MV-4-11 (cell line): ENCODE measurements around the gene SLC38A11.
"Not testable (repeated sequence)": the region's sequence is repeated elsewhere in the genome, so short reads cannot be mapped to it uniquely, and the experiment has no call there.

Source experiments
- DNase-seq: peaks from one replicate; lab custom pipeline; 2025; lab: John Stamatoyannopoulos, UW

The SLC38A11 gene

GRCh38 chr2:164877927-164878326 is 77.4 kb downstream of the SLC38A11 start:
- no peak for DNase-seq

GRCh38 chr2:164877169-164877568 is 78.2 kb downstream of the SLC38A11 start:
- peak; percentile 42 for DNase-seq

GRCh38 chr2:164875334-164876205 is 79.8 kb downstream of the SLC38A11 start:
- DNase-seq, result no peak

GRCh38 chr2:164873210-164873908 is 82.0 kb downstream of the SLC38A11 start:
- DNase-seq, result no peak

GRCh38 chr2:164871404-164871803 is 83.9 kb downstream of the SLC38A11 start:
- DNase-seq, result no peak

GRCh38 chr2:164869420-164869772 is 85.9 kb downstream of the SLC38A11 start:
- DNase-seq, result no peak

GRCh38 chr2:164868563-164869419 is 86.5 kb downstream of the SLC38A11 start:
- no peak for DNase-seq

- no peak for DNase-seq
Measured at GRCh38 chr2:164867779-164868397, 87.4 kb downstream of the SLC38A11 start.

- DNase-seq, result peak; percentile 80
Measured at GRCh38 chr2:164866381-164866780, 88.9 kb downstream of the SLC38A11 start.

- no peak for DNase-seq
Measured at GRCh38 chr2:164860694-164861042, 94.7 kb downstream of the SLC38A11 start.

- not testable (repeated sequence) for DNase-seq
Measured at GRCh38 chr2:164859906-164860693, 95.2 kb downstream of the SLC38A11 start.

- DNase-seq, result no peak
Measured at GRCh38 chr2:164859251-164859818, 96.0 kb downstream of the SLC38A11 start.

GRCh38 chr2:164852086-164852485 is 103.2 kb downstream of the SLC38A11 start:
- no peak for DNase-seq

GRCh38 chr2:164850235-164850634 is 105.1 kb downstream of the SLC38A11 start:
- peak; percentile 83 for DNase-seq

GRCh38 chr2:164849506-164849905 is 105.8 kb downstream of the SLC38A11 start:
- no peak for DNase-seq

GRCh38 chr2:164847981-164848741 is 107.2 kb downstream of the SLC38A11 start:
- no peak for DNase-seq

GRCh38 chr2:164847291-164847690 is 108.0 kb downstream of the SLC38A11 start:
- DNase-seq, result no peak

- no peak for DNase-seq
Measured at GRCh38 chr2:164846276-164846675, 109.0 kb downstream of the SLC38A11 start.
